Inflammatory macrophage (primary cell): ENCODE results near the gene DIS3L2.

Experiments
- DNase-seq, 2 donors: peaks; one replicate each; pipeline ENCODE4 v3.0.0-alpha.2; 2020 to 2022

DIS3L2 gene

DNA sequence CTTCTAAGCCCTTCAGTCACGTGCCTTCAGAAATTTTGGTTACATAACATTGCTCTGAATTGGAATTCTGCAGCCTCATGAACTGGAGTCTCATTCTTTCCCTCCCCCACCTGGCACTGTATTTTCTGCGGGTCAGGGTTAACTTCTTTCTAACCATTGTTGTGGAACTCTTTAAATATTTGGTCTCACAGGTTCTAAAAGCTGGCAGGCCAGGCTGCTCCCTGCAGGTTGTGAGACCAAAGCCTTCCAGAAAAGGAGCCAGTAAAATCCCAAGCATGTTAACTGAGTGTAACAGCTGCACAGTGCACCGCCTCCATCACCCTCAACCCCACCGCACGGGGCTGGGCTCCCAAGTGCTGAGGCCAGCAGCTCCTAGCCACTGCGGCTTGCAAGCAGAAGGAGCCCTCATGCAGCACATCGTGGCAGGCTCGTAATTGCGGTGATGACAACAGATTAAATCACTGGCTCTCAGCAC, 243.0 kb downstream of the DIS3L2 start:
- no peak for DNase-seq

DNA sequence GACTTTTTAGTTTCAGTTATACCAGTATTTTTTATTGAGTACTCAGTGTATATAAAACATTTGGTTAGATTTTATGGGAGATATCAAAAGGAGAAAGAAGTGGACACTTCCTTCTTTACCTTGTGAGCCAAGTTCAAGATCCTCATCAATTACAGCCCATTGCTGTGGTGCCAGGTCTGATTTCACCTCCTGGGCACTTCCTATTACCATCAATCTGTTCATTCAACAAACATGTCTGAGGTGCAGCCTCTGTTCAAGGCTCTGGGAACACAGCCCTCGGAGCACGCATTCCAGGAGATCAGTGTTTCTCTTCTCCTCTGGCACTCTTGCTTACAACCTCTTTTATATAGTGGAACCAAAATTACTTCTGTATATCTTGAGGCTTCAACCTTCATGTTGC, 245.7 kb downstream of the DIS3L2 start:
- DNase-seq, result no peak

DNA sequence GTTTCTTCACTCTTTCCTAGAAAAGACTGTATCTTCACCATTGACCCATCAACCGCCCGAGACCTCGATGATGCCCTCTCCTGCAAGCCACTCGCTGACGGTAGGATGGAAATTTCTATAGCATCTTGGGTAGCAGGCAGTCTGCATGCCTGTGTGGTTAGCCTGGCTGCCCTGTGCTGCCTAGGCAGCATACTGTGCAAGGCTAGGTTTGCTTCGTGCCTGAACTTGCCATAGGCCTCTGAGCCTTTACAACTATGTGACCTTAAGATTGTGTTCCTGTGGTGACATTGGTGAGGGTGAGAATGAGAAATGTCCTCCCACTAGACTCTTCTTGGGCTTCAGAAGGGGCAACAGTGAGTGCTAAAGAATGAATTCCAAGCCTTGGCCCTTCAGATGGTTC, 248.8 kb downstream of the DIS3L2 start:
- DNase-seq, result no peak

GRCh38 chr2:232211743-232212686, 250.5 kb downstream of the DIS3L2 start:
- no peak for DNase-seq

DNA sequence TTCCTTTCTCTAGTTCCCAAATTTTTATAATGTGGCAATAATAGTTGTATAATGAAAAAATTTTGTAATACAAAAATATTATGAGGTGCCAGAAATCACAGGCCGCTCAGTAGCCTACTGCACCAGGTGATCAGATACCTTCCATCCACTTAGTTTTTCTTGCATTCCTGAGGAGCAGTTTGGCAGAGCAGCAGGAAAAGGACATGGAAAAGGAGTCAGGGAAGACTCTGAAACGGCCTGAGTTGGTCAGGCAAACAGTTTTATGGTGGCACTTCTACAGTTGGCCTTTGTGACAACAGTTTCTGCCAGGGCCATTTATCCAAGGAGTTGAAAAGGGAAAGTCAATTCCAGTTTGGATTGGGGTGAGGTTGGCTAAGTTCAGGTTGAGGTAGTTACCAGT, 251.7 kb downstream of the DIS3L2 start:
- DNase-seq, result no peak

DNA sequence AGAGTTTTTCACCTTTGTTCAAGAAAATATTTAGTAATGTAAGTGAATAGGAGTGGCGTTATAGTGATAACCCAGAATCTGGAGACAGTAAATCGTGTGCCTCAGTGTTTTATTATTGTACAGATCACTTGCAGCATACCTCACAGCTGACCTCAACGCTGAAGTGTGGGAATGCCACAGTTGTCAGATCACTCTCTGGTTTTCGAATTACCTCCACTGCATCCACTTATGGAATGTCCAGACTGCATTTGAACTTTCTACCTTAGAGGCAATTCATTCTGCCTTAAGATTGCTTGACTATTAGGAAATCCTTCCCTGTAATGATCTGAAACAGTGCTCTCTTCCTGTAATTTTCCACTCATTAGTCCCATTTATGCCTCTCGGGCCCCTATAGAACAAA, 252.5 kb downstream of the DIS3L2 start:
- DNase-seq, result no peak

DNA sequence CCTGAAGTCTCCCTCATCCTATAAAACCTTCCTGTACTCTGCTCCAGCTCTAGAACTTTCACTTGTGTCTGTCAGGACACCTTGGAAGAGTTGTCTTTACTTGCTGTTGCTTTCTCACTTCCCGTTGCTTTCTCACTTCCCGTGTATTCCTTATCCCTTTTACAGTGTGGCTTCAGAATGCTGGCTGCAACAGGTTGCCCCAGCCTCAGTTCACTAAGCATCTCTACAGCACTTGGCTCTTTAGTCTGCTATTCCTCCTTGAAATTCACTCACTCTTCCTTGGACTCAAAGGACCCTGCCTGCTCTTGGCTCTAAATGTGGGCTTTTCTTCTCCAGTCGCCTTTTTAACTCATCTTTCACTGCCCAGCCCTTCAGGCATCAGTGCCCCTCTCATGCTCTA, 254.5 kb downstream of the DIS3L2 start:
- DNase-seq, result no peak

GRCh38 chr2:232218778-232219495, 257.4 kb downstream of the DIS3L2 start:
- no peak for DNase-seq

GRCh38 chr2:232219496-232219870, 258.0 kb downstream of the DIS3L2 start:
- DNase-seq, result no peak

DNA sequence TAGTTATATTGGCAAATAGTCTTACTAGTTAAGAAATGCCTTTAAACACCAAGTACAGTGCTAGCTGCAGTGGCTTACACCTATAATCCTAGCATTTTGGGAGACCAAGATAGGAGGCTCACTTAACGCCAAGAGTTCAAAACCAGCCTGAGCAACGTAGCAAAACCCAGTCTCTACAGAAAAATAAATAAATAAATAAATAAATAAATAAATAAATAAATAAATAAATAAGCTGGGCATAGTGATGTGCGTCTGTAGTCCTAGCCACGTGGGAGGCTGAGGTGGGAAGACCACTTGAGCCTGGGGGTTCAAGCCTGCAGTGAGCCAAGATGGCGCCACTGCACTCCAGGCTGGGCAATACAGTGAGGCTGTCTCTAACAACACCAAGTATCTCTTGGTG, 258.4 kb downstream of the DIS3L2 start:
- DNase-seq, result no peak

- DNase-seq, result no peak
Measured at GRCh38 chr2:232225429-232225828, 263.9 kb downstream of the DIS3L2 start.

GRCh38 chr2:232225895-232226294, 264.4 kb downstream of the DIS3L2 start:
- DNase-seq, result no peak

- DNase-seq, result no peak
Measured at GRCh38 chr2:232228332-232228731, 266.8 kb downstream of the DIS3L2 start.

- no peak for DNase-seq
Measured at GRCh38 chr2:232228971-232229894, 267.7 kb downstream of the DIS3L2 start.

GRCh38 chr2:232229911-232230310, 268.4 kb downstream of the DIS3L2 start:
- no peak for DNase-seq

DNA sequence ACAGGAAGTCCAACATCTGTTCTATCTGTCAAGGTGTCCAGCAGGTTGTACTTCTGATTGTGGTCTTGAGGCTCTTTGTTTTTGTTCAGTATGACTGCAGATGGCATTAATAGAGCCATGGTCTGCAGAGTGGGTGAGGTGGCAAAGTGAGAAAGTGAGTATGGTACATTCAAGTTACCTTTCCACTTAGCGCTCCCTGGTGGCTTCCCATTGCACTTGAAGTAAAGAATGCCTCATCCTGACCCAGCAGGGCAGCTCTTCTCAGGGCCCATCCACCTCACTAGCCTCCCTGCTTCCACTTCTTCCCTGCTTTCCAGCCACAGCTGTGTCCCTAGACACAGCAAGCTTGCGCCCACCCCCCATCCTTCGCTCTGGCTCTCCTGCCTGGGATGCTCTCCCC, 269.0 kb downstream of the DIS3L2 start:
- DNase-seq, result no peak

GRCh38 chr2:232231554-232231953, 270.0 kb downstream of the DIS3L2 start:
- no peak for DNase-seq

GRCh38 chr2:232232915-232233314, 271.4 kb downstream of the DIS3L2 start:
- DNase-seq, result no peak

DNA sequence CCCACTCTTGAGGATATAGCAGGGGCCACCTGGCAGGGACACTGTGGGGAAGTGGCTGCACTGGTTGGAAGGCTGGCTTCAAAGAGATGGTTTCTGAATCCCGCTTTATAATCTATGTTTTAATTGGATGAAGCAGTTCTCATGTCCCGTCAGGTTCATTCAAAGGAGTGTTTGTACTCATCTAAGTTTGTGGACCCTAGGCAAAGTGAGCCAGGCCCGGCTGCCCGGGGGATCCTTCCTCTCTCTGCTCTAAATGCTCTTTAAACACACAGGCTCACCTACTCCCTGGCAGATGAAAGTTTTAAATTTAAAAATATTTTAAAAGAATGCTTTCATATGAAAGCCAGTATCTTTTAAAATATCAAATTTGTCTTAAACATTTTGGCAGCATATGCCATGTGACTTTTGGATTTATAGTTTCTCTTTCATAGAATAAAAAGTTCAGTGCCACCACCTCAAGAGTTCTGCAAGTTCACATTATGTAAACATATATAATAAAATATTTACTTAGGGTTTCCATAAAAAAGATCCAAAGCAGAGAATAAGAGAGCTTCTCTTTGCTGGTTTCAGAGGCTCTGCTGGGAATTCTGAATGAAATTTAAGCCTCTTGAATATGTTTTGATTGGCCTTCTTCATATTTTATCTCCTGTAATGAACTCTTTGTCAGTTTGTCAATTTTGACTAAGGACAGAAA, 273.6 kb downstream of the DIS3L2 start:
- DNase-seq, result no peak

- DNase-seq, result no peak
Measured at GRCh38 chr2:232235716-232236115, 274.2 kb downstream of the DIS3L2 start.

GRCh38 chr2:232236200-232236599, 274.7 kb downstream of the DIS3L2 start:
- DNase-seq, result no peak

DNA sequence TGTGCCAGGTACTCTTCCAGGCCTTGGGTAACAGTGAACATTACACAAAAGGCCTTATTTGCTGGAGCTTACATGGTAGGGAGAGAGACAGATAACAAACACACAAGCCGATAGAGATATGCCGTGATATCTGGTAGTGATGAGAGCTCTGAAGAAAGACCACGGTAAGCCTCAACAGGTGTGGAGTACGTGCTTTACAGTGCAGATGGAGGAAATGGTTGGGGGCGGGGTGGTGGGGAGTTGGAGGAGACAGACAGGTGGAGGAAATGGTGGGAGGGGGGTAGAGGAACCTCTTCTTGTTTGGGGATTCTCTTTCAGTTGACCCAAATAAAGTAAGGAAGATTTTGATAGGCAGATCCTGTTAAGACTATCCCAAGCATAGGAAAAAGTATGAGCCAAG, 276.0 kb downstream of the DIS3L2 start:
- no peak for DNase-seq
